ENCODE measurements around the gene GAS2L3. TPM values are rescaled to one million over a fixed set of nuclear protein-coding genes. Genes with fewer than 3 reads are reported as not detected.
A peak's percentile ranks its signal among the peaks of the same experiment; 100 is the strongest.

The GAS2L3 gene
- total and polyA plus RNA-seq, 4 donors = 0.13 to 19.6 (median 5.5) TPM

DNA sequence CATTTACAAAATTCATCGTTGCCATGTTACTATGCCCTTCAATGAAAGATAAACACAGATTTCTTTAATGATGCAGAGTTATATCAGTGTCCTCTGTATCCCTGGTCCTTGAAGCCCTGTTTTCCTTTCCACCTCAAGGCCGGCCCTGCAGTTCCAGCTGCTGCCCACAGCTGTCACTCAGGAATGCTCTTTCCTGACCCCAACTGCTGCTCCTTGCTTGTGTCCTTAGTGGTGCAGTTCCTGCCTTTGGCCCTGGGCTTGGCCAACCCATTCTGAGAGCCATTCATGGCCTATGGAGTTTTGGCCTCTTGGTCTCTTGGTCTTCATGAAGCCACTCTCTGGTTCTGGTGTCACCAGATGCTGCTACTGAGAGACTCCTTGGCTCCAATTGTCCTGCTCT is 93.1 kb downstream of the GAS2L3 start:
- no peaks in the 10 kb centered on the region for H3K9me3 ChIP-seq (ENCODE audit: control insufficient read depth, low read length)
- no peaks in the 10 kb centered on the region for H3K36me3 ChIP-seq (ENCODE audit: control insufficient read depth in 1 of 2, insufficient read depth in 2 of 2, low read length in 1 of 2)
- DNase-seq = no peak
- intact Hi-C loops (cut with DNase I) = no loop called here
- ATAC-seq (ENCODE audit: low FRiP score) = no peak
- 40 to 42% methylated on average over 2 of the region's 2 CpGs for WGBS, 2 donors
- H3K27ac ChIP-seq (ENCODE audit: low read depth in 1 of 2, low read length in 2 of 2) = no peak overlapping the region
- H3K4me3 ChIP-seq (ENCODE audit: low read length in 2 of 2) = no peak overlapping the region
- no peaks in the 10 kb centered on the region for H3K4me1 ChIP-seq (ENCODE audit: control insufficient read depth in 1 of 2, insufficient read depth in 2 of 2, low read length in 2 of 2)
- no peaks in the 10 kb centered on the region for H3K27me3 ChIP-seq (ENCODE audit: control insufficient read depth in 1 of 2, insufficient read depth in 2 of 2, low read length in 1 of 2)

DNA sequence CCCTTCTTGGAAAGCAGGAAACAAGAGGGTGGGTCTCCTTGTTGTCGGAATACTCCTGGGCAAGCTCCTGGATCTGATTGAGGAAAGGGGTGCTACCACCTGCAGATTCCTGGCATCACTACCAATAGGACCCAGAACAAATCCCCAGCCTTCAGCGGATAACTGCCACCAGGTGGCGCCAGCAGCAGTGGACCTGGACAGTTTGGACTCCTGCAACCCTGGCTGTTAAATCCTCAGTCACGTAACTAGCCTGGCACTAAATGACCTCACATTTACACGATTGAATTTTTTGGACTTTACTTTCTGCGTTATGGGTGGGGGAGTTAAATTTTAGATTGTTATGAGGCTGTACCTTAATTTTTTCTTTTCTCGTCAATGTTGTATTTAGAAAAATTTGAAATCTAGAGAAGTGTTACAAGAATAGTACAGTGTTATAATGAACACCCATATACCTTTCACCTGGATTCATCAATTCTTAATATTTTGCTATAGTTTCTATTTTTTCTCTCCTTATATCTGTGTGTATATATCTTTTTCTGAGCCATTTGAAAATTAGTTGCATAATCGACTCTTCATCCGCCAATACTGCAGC is 95.6 kb downstream of the GAS2L3 start:
- H3K4me1 ChIP-seq (ENCODE audit: control insufficient read depth in 1 of 2, insufficient read depth in 2 of 2, low read length in 2 of 2) = no peaks in the 10 kb centered on the region
- H3K27me3 ChIP-seq (ENCODE audit: control insufficient read depth in 1 of 2, insufficient read depth in 2 of 2, low read length in 1 of 2) = no peaks in the 10 kb centered on the region
- intact Hi-C loops (cut with DNase I) = no loop called here
- no peaks in the 10 kb centered on the region for H3K9me3 ChIP-seq (ENCODE audit: control insufficient read depth, low read length)
- WGBS, 2 donors = 32 to 33% methylated on average over 9 of the region's 9 CpGs
- H3K27ac ChIP-seq (ENCODE audit: low read depth in 1 of 2, low read length in 2 of 2) = no peak overlapping the region
- no peak overlapping the region for H3K4me3 ChIP-seq (ENCODE audit: low read length in 2 of 2)
- peak; percentile 69 to 79 for DNase-seq
- no peaks in the 10 kb centered on the region for H3K36me3 ChIP-seq (ENCODE audit: control insufficient read depth in 1 of 2, insufficient read depth in 2 of 2, low read length in 1 of 2)
- peak; percentile 49 for ATAC-seq (ENCODE audit: low FRiP score)

DNA sequence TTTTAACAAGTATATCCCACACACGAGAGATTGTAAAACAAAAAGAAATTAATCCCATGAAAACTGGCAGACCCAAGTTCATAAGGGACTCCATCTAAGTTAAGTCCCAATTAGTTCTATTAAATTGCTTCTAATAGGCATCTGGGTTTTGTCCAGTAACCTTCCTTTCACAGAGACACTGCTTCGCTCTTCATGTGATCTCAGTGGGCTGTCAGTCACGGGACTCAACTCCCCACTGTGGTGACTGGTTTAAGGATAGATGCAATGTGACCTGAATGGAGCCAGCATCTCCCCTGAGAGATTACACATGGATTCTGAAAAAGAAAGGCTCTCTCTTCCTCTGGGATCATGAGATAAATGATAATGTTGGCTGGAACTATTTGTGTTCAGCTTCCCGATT is 96.4 kb downstream of the GAS2L3 start:
- 72 to 75% methylated on average over 4 of the region's 4 CpGs for WGBS, 2 donors
- Histone ChIP-seq H3K4me1 (ENCODE audit: control insufficient read depth in 1 of 2, insufficient read depth in 2 of 2, low read length in 2 of 2) (no peaks in the 10 kb centered on the region), H3K27me3 (ENCODE audit: control insufficient read depth in 1 of 2, insufficient read depth in 2 of 2, low read length in 1 of 2) (no peaks in the 10 kb centered on the region), H3K9me3 (ENCODE audit: control insufficient read depth, low read length) (no peaks in the 10 kb centered on the region), H3K36me3 (ENCODE audit: control insufficient read depth in 1 of 2, insufficient read depth in 2 of 2, low read length in 1 of 2) (no peaks in the 10 kb centered on the region), H3K4me3 (ENCODE audit: low read length in 2 of 2) (no peak overlapping the region), H3K27ac (ENCODE audit: low read depth in 1 of 2, low read length in 2 of 2) (no peak overlapping the region)
- intact Hi-C loops (cut with DNase I) = no loop called here
- DNase-seq (no peak), ATAC-seq (ENCODE audit: low FRiP score) (no peak)

DNA sequence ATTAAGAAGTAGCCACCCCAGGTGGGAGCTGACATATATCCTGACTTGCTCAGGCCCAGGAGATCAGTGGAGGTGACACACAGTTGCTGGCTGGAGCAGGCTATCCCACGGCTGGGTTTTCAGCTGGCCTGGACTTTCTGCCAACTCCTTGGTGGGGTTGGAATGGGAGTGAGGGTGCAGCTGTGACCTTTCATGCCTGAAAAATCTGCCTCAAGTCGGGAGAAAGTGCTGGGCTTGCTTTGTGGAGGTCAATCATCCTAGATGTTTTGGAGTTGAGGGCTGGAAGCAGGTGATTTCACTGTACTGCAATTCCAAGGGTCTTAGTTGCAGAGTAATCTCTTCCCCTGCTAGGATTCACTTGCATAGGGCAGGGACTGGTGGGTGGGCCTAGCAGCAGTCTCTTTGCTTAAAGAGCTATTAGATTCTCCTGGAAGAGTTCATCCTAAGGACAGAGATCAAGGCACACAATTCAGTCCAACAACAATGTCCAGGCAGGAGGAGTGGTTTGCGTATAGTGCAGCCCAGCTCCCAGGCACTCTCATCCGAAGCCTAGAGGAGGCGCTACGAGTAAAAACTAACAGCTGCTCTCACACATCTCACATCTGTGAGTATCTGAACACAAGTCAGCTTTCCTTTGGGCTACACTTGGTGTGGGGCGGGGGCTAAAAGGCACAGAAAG is 98.1 kb downstream of the GAS2L3 start:
- Histone ChIP-seq H3K36me3 (ENCODE audit: control insufficient read depth in 1 of 2, insufficient read depth in 2 of 2, low read length in 1 of 2) (no peaks in the 10 kb centered on the region), H3K9me3 (ENCODE audit: control insufficient read depth, low read length) (no peaks in the 10 kb centered on the region), H3K27me3 (ENCODE audit: control insufficient read depth in 1 of 2, insufficient read depth in 2 of 2, low read length in 1 of 2) (no peaks in the 10 kb centered on the region), H3K4me1 (ENCODE audit: control insufficient read depth in 1 of 2, insufficient read depth in 2 of 2, low read length in 2 of 2) (no peaks in the 10 kb centered on the region), H3K4me3 (ENCODE audit: low read length in 2 of 2) (no peak overlapping the region), H3K27ac (ENCODE audit: low read depth in 1 of 2, low read length in 2 of 2) (no peak overlapping the region)
- 71 to 72% methylated on average over 7 of the region's 7 CpGs for WGBS, 2 donors
- intact Hi-C loops (cut with DNase I) = no loop called here
- DNase-seq (no peak), ATAC-seq (ENCODE audit: low FRiP score) (no peak)

DNA sequence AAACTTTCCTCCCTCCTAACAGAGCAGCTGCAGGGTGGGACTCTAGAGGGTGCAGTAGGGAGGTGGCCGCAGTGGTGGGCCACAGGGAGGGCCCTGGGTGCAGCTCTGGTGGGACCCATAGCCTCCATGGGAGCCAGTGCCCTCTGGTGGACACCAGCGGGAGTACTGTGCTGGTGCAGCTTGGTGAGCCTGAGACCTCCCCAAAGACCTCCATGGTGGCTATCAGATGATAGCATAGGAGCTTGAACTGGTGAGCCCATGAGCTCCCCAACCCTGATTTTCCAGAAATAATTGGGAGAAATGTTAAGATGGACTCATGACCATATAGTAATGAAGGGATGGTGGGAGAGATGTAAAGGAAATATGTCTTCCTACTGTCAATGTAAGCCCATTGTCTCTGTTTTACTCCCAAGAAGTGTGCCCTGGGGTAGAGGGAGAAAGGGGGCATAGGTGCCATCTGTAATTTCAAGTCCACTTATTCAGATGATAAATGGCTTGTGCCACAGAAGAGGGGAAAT is 98.7 kb downstream of the GAS2L3 start:
- no peaks in the 10 kb centered on the region for H3K27me3 ChIP-seq (ENCODE audit: control insufficient read depth in 1 of 2, insufficient read depth in 2 of 2, low read length in 1 of 2)
- intact Hi-C loops (cut with DNase I) = no loop called here
- ATAC-seq (ENCODE audit: low FRiP score) = no peak
- 71 to 73% methylated on average over 2 of the region's 2 CpGs for WGBS, 2 donors
- no peaks in the 10 kb centered on the region for H3K4me1 ChIP-seq (ENCODE audit: control insufficient read depth in 1 of 2, insufficient read depth in 2 of 2, low read length in 2 of 2)
- DNase-seq = no peak
- H3K9me3 ChIP-seq (ENCODE audit: control insufficient read depth, low read length) = no peaks in the 10 kb centered on the region
- no peaks in the 10 kb centered on the region for H3K36me3 ChIP-seq (ENCODE audit: control insufficient read depth in 1 of 2, insufficient read depth in 2 of 2, low read length in 1 of 2)
- no peak overlapping the region for H3K27ac ChIP-seq (ENCODE audit: low read depth in 1 of 2, low read length in 2 of 2)
- H3K4me3 ChIP-seq (ENCODE audit: low read length in 2 of 2) = no peak overlapping the region

DNA sequence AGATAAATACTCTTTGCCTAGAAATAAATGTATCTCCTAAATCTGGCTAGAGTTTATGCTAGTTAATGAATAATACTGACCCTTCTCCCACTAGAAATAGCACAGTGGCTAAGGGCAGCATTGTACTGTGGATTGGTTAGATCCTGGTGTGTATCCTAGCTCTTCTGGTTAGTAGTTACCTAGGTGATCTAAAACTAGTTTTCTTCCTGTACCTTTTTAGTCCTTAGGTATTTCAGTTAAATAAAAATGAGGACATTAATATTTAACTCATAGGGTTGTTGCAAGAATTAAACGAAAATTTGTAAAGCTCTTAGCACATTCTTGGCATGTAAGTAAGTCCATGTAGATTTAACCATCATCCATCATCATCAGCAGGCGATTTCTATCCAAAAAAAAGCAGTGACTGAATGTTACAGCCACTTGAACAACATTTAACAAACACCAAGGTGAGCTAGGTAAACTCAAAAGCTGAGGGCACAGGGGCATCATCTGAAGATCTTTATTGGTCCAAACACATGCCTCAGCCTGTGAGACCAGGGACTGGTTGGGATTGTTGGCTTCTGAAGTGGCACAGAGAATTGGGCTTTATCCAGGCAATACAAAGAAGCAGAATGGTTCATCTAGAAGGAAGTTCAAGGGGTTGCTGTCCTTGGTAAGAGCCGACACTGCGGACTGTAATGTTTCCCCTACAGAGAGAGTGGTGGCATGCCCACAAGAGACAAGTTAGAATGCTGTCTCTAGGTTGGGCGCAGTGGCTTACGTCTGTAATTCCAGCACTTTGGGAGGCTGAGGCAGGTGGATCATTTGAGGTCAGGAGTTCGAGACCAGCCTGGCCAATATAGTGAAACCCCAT is 100.8 kb downstream of the GAS2L3 start:
- intact Hi-C loops (cut with DNase I) = no loop called here
- DNase-seq (no peak), ATAC-seq (ENCODE audit: low FRiP score) (no peak)
- 46 to 56% methylated on average over 7 of the region's 7 CpGs for WGBS, 2 donors
- Histone ChIP-seq H3K27ac (ENCODE audit: low read depth in 1 of 2, low read length in 2 of 2) (no peak overlapping the region), H3K4me3 (ENCODE audit: low read length in 2 of 2) (no peak overlapping the region), H3K4me1 (ENCODE audit: control insufficient read depth in 1 of 2, insufficient read depth in 2 of 2, low read length in 2 of 2) (no peaks in the 10 kb centered on the region), H3K36me3 (ENCODE audit: control insufficient read depth in 1 of 2, insufficient read depth in 2 of 2, low read length in 1 of 2) (no peaks in the 10 kb centered on the region), H3K9me3 (ENCODE audit: control insufficient read depth, low read length) (no peaks in the 10 kb centered on the region), H3K27me3 (ENCODE audit: control insufficient read depth in 1 of 2, insufficient read depth in 2 of 2, low read length in 1 of 2) (no peaks in the 10 kb centered on the region)

Other genes with a start within 250 kb of the GAS2L3 start
- not detected for gene SLC17A8, start 216.6 kb upstream of the GAS2L3 start, total RNA-seq
- not detected for gene SLC17A8, start 216.6 kb upstream of the GAS2L3 start, polyA plus RNA-seq
- not detected for gene NR1H4, start 99.8 kb upstream of the GAS2L3 start, total RNA-seq
- gene NR1H4, start 99.8 kb upstream of the GAS2L3 start, polyA plus RNA-seq = 1 to 10 TPM in 1 of 2 donors, not detected in 1; 3.8 TPM
- gene ANO4, start 221.1 kb downstream of the GAS2L3 start, total RNA-seq = under 1 TPM; 0.32 to 0.42 TPM
- not detected for gene ANO4, start 221.1 kb downstream of the GAS2L3 start, polyA plus RNA-seq